Measurements from ENCODE around the gene GTF3A. TPM values are rescaled to one million over a fixed set of nuclear protein-coding genes. Genes with fewer than 3 reads are reported as not detected.

Gene GTF3A
- total RNA-seq, result 124 and 146 TPM in 2 replicates

DNA sequence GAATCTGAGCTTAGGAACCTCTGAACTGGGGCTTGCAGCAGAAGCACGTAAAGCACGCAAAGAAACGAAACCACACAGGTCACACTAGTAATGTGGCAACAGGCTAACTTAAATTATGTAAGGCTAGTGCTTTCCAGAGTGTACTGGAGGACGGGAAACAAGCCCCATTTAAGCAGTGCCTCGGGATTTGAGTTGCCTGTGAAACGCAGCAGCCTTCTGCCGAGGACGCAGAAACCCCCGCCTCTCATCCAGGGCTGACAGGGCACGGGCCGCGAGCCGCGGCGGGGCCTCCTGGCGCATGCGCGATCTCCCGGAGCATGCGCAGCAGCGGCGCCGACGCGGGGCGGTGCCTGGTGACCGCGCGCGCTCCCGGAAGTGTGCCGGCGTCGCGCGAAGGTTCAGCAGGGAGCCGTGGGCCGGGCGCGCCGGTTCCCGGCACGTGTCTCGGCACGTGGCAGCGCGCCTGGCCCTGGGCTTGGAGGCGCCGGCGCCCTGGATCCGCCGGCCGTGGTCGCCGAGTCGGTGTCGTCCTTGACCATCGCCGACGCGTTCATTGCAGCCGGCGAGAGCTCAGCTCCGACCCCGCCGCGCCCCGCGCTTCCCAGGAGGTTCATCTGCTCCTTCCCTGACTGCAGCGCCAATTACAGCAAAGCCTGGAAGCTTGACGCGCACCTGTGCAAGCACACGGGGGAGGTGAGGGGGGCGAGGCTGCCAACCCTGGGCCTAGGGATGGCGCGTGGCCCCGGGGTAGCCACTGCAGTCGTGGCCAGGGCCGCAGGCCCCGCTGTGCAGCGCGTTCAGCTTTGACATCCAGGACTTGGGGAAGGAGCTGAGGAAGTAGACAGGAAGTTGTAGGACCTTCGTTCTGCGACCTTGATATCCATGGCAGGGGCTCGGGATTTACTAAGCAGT lies at the start of gene GTF3A:
Gene GTF3A, plus strand, starts transcription at position 374 of the 912 bp plus-strand sequence.

DNA sequence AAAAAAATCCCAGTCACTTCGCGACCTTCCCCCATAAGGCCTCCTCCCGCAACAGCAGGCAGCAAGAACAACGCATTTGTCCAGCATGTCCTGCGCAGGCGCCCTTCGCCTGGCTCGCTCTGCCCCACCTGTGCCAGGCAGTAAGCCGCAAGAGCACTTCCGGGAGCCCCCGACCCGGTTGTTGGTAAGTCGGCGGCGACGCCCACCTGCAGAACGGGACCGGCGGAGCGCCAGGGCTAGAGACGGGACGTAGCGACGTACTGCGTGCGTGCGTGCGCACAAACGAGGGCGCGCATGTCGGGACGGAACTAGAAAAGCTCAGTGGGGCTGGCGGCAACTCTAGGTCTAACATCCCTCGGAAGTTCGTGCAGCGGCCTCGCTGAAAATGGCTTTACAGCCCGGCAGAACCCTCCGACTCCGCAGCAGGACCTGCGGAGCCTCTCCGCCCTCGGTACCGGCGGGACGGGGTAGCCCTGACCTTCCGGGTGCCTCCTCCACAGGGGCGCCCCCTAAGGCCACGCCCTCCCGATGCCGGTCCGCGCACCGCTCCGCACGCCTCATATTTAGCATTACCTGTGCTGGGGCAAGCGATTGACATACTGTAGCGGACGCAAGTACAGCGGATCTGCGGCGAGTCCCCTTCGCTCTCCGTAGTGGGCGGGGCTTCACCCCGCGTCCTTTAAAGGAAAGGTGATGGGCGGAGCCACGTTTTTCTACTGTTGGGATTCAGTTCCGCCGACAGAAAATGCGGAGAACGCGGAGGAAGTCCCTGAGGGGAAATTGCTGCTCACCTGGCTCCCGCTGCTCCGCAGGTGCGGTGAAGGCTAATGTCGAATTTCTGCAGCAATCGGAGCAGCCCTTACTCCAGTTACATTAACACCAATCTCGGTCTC lies 25.8 kb downstream of the GTF3A start, which contains the start of gene MTIF3:
Gene MTIF3, minus strand, starts transcription at position 629 of the 893 bp plus-strand sequence. CDS start 10,116 bp downstream, outside the sequence.

Small RNAs within 50 kb of the gene (small RNA-seq; reads per million reads assigned to genes)
- not detected for gene RNY1P1

Other genes with a start within 250 kb of the GTF3A start
- gene RPL21, start 173.1 kb upstream of the GTF3A start, total RNA-seq, result 863 and 864 TPM in 2 replicates
- gene RASL11A, start 153.8 kb upstream of the GTF3A start, total RNA-seq, result 14.2 and 17.6 TPM in 2 replicates
- 52.1 and 52.9 TPM in 2 replicates for gene MTIF3, start 25.9 kb downstream of the GTF3A start, total RNA-seq
- 10.1 and 11.9 TPM in 2 replicates for gene LNX2, start 195.9 kb downstream of the GTF3A start, total RNA-seq
- 87.0 and 92.3 TPM in 2 replicates for gene POLR1D, start 197.3 kb downstream of the GTF3A start, total RNA-seq